Ishikawa (cell line): ENCODE measurements around the gene RGMA.

Experiments used
- CEBPB ChIP-seq: IDR thresholded peaks from 2 replicates; pipeline ENCODE4 v1.6.1; 2012
- CREB1 ChIP-seq: IDR thresholded peaks from 2 replicates; pipeline ENCODE4 v1.6.1; 2012; ENCODE audit warnings: low read depth
- EGR1 ChIP-seq: IDR thresholded peaks from 2 replicates; pipeline ENCODE4 v1.6.1; 2012
- EP300 ChIP-seq: IDR thresholded peaks from 2 replicates; pipeline ENCODE4 v1.6.1; 2012; ENCODE audit warnings: borderline replicate concordance
- FOXM1 ChIP-seq: IDR thresholded peaks from 2 replicates; pipeline ENCODE4 v1.6.1; 2012; ENCODE audit warnings: low read depth, borderline replicate concordance
- NFIC ChIP-seq: IDR thresholded peaks from 2 replicates; pipeline ENCODE4 v1.6.1; 2012
- RAD21 ChIP-seq: IDR thresholded peaks from 2 replicates; pipeline ENCODE4 v1.6.1; 2012; ENCODE audit warnings: low read depth
- TAF1 ChIP-seq: IDR thresholded peaks from 2 replicates; pipeline ENCODE4 v1.6.1; 2012; ENCODE audit warnings: low read depth, mild to moderate bottlenecking
- TCF12 ChIP-seq: IDR thresholded peaks from 2 replicates; pipeline ENCODE4 v1.6.1; 2012; ENCODE audit warnings: low read depth
- TEAD4 ChIP-seq: IDR thresholded peaks from 2 replicates; pipeline ENCODE4 v1.6.1; 2012
- YY1 ChIP-seq: IDR thresholded peaks from 2 replicates; pipeline ENCODE4 v1.6.1; 2012; ENCODE audit warnings: low read depth
- ZBTB7A ChIP-seq: IDR thresholded peaks from 2 replicates; pipeline ENCODE4 v1.6.1; 2012; ENCODE audit warnings: low read depth
- TF ChIP-seq, protein P1 (sequence below): IDR thresholded peaks from 2 replicates; pipeline ENCODE4 v1.6.1; 2012
- TF ChIP-seq, protein P2 (sequence below): IDR thresholded peaks from 2 replicates; pipeline ENCODE4 v1.6.1; 2012; ENCODE audit warnings: low read depth, mild to moderate bottlenecking
- TF ChIP-seq, protein P3 (sequence below): IDR thresholded peaks from 2 replicates; pipeline ENCODE4 v1.6.1; 2012

Gene RGMA

DNA sequence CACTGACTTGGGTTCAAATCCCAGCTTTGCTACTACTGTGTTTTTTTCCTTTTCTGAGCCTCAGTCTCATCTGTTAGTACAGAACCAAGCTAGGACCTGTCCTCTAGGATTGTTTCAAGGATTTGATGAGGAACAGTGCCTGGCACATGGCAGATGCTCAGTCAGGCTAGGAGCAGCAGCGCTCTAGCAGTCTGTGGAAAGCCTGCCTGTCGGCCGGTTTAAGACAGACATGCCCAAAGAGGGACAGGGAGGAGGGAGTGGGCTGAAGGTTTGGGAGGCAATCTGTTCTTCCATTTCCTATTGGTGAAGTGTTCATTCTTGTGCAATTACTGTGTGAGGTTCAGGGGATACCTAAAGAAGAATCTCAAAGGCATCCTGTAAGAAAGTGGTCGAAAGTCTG, 35.1 kb upstream of the RGMA start:
- TF ChIP-seq TEAD4 (no peak), RAD21 (no peak), TCF12 (no peak), NFIC (no peak), EGR1 (no peak), EP300 (no peak), CREB1 (no peak), YY1 (no peak), ZBTB7A (no peak), FOXM1 (no peak)
- TF ChIP-seq, protein P1, sequence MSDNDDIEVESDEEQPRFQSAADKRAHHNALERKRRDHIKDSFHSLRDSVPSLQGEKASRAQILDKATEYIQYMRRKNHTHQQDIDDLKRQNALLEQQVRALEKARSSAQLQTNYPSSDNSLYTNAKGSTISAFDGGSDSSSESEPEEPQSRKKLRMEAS = no peak
- TF ChIP-seq, protein P2, sequence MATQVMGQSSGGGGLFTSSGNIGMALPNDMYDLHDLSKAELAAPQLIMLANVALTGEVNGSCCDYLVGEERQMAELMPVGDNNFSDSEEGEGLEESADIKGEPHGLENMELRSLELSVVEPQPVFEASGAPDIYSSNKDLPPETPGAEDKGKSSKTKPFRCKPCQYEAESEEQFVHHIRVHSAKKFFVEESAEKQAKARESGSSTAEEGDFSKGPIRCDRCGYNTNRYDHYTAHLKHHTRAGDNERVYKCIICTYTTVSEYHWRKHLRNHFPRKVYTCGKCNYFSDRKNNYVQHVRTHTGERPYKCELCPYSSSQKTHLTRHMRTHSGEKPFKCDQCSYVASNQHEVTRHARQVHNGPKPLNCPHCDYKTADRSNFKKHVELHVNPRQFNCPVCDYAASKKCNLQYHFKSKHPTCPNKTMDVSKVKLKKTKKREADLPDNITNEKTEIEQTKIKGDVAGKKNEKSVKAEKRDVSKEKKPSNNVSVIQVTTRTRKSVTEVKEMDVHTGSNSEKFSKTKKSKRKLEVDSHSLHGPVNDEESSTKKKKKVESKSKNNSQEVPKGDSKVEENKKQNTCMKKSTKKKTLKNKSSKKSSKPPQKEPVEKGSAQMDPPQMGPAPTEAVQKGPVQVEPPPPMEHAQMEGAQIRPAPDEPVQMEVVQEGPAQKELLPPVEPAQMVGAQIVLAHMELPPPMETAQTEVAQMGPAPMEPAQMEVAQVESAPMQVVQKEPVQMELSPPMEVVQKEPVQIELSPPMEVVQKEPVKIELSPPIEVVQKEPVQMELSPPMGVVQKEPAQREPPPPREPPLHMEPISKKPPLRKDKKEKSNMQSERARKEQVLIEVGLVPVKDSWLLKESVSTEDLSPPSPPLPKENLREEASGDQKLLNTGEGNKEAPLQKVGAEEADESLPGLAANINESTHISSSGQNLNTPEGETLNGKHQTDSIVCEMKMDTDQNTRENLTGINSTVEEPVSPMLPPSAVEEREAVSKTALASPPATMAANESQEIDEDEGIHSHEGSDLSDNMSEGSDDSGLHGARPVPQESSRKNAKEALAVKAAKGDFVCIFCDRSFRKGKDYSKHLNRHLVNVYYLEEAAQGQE = no peak

DNA sequence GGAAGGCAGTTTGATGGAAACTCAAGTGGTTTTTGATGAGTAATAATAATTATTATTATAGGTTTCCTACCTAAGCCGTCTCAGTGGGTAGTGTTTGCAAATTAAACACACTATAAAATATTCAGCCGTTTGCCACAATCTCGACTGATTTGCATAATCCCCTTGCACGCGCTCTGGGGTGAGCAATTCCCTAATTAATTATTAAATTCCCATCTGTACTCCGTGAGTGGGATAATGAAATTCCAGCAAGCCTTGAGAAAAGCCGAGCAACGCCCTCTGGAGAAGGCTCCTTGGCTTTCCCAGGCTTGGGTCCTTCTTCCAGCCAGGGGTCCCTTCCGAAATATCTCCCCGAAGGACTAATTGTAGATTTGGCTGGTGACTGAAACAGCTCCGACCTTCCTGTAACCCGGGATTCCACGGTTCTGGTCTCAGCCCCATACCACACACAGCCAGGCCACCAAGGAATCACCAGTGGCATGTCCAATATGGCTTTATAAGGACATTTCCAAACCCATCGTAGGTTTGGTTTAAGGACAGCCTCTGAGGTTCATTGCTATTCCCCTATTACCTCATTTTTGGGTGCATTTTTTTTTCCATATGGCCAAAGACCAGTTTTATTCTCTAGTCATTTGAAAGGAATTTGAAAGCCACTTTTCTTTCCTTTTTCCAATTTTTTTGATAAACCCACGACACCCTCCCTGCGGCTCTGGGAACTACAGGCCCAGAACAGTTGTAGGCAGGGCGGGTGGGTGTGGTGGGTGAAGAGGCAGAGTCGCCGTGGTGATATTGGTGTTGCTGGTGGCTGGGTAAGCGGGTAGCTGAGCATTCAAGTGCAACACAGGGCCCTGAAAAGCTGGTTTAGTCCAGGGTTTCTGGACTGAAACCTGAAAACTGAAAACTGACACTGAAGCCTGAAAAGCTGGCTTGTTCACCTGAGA, 33.2 kb upstream of the RGMA start:
- TF ChIP-seq EGR1 (no peak), FOXM1 (no peak), NFIC (no peak), CREB1 (no peak), TAF1 (no peak), TEAD4 (no peak), EP300 (no peak), RAD21 (no peak)
- TF ChIP-seq, protein P2 = no peak
- TF ChIP-seq, protein P3, sequence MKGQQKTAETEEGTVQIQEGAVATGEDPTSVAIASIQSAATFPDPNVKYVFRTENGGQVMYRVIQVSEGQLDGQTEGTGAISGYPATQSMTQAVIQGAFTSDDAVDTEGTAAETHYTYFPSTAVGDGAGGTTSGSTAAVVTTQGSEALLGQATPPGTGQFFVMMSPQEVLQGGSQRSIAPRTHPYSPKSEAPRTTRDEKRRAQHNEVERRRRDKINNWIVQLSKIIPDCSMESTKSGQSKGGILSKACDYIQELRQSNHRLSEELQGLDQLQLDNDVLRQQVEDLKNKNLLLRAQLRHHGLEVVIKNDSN = no peak

DNA sequence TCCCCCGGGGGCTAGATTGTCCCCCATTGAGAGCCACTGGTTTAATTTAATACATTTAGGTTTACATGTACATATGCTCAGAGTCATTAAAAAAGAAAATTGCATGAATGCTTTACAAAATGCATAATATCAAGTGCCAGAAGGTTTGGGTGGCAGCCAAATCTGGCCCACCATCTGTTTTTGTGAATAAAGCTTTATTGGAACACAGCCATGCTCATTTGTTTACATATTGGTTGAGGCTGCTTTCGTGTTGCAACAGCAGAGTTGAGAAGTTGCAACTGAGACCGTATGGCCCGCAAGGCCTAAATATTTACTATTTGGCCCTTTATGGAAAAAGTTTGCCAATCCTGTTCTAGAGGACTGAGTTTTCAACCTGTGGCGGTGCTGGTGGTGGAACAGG, 32.1 kb upstream of the RGMA start:
- TF ChIP-seq TAF1 (no peak), CREB1 (no peak), TCF12 (no peak)

DNA sequence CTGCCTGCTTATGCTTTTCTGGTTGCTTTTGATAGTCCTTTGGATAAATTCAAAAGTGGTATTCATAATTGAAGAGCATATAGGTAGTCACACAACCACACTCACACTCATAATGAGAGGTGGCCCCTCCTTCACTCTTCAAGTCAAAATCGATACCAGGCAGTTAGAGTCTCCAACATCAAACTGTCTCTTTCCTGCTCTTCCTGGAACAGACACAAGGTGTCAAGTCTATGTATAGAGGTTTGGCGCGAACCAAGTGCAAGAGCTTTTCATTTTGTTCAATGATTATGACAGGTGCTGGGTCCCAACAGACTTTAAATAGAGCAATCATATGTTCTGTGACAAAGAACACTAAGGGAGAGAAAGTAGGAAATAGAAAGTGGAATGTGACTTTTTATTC, 29.9 kb upstream of the RGMA start:
- no peak for TF ChIP-seq NFIC
- no peak for TF ChIP-seq TCF12
- no peak for TF ChIP-seq FOXM1
- TF ChIP-seq EP300 = no peak
- no peak for TF ChIP-seq YY1
- TF ChIP-seq EGR1 = no peak
- TF ChIP-seq RAD21 = no peak
- no peak for TF ChIP-seq CEBPB
- TF ChIP-seq TAF1 = no peak
- no peak for TF ChIP-seq CREB1
- TF ChIP-seq, protein P1 = no peak
- no peak for TF ChIP-seq TEAD4
- TF ChIP-seq, protein P3 = no peak
- no peak for TF ChIP-seq ZBTB7A
- TF ChIP-seq, protein P2 = no peak
